ENCODE results near the gene FTH1.
"Not testable (repeated sequence)": the region's sequence is repeated elsewhere in the genome, so short reads cannot be mapped to it uniquely, and the experiment has no call there.

Gene FTH1

DNA sequence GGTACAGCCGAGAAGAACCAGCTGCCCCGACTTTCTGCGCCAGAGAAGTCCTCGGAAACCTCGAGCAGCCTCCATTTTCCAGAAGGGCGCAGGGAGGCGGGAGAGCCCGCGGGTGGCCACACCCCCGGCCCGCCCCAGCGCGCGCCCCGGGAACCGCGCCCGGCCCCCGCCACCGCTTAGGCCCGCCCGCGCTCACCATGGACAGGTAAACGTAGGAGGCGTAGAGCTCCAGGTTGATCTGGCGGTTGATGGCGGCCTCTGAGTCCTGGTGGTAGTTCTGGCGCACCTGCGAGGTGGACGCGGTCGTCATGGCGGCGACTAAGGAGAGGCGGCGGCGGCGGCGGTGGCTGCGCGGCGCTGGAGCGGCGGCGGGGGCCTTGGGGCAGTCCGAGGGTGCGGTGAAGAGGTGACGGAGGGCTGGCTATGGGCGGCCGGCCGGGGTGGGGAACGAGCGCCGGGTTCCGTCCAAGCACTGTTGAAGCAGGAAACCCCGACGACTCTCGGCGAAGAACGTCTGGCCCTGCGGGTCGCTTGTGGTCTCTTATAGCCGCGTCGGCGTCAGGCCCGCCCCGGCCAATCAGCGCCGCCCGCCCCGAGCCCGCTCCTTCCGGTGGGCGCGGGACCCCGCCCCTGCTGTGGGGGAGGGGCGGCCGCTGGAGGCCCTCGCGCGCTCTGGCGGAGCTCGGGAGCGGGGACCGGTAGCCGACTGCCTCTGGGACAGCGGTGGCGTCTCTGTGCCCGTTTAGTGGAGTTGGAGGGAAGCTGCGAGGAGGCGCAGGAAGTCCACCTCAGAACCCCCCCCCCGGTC, at the start of gene FTH1:
Gene FTH1, minus strand, starts transcription at position 519 of the 808 bp plus-strand sequence. Its CDS starts 209 bp downstream, at position 310.
- peak; percentile 79 for DNase-seq (ENCODE audit: low read depth in 2 of 2, low spot score in 1 of 2)

DNA sequence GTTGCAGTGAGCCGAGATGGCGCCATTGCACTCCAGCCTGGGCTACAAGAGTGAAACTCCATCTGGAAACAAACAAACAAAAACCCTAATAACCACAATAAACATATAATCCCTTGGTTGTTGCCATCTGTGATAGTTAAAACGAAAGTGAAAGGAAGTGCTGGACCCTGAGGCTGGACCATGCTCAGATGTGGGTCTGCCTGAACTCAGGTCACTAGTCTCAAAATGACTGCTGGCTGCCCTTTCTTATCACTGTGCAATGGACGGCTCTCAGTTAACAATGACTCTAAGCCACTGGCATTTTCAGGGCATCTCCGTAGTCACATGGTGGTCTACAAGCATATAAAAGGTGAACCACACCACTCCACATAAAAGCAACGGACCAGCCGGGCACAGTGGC, 48.2 kb upstream of the FTH1 start:
- no peak for DNase-seq (ENCODE audit: low read depth in 2 of 2, low spot score in 1 of 2)

DNA sequence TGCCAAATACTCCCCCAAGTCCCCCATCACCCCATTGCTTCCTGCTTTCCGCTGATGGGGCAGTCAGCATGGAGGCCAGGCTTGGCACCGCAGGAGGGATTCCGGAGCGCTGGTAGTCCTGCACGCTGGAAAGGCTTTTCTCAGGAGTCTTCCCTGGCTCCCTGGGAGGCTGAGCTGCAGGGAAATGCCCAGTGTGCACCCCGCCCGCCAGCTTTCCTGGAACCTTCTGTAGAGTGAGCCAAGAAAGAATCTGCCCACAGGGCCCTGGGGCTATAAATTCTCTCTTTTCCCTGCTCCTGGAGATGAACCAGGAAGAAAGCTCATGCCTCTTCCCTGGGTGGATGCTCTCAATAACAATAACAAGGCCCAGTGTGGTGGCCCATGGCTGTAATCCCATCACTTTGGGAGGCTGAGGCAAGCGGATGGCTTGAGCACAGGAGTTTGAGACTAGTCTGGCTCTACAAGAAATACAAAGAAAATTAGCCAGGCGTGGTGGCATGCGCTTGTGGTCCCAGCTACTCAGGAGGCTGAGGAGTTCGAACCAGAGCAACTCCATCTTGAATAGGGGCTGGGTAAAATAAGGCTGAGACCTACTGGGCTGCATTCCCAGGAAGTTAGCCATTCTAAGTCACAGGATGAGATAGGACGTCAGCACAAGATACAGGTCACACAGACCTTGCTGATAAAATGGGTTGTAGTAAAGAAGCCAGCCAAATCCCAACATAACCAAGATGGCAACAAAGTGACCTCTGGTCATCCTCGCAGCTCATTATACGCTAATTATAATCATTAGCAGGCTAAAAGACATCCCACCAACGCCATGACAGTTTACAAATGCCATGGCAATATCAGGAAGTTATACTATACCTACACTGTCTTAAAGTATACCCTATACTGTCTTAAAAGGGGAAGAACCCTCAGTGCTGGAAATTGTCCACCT, 46.4 kb upstream of the FTH1 start:
- no peak for DNase-seq (ENCODE audit: low read depth in 2 of 2, low spot score in 1 of 2)

- no peak for DNase-seq (ENCODE audit: low read depth in 2 of 2, low spot score in 1 of 2)
Observed at GRCh38 chr11:62012832-62013461, 45.5 kb upstream of the FTH1 start.

DNA sequence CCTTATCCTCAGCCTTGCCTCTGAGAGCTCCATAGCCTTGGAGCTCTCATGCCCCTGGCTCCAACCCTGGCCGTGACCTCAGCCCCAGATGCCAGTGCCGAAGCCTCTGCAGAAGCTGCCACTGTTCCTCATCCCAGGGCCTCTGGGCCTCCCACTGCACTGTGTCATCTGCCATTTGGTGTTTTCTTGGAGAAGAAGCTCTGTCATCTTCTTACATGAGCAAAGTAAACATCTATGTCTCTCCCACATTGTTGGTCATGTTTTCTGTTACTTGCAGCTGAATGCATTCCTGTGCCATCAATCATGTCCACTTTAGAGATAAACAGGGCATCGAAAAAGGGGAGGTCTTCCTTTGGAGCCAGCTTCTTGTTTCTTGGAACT, 45.0 kb upstream of the FTH1 start:
- no peak for DNase-seq (ENCODE audit: low read depth in 2 of 2, low spot score in 1 of 2)

- no peak for DNase-seq (ENCODE audit: low read depth in 2 of 2, low spot score in 1 of 2)
Observed at GRCh38 chr11:62011881-62012280, 44.4 kb upstream of the FTH1 start.

- DNase-seq (ENCODE audit: low read depth in 2 of 2, low spot score in 1 of 2): no peak
Observed at GRCh38 chr11:62010935-62011528, 43.6 kb upstream of the FTH1 start.

DNA sequence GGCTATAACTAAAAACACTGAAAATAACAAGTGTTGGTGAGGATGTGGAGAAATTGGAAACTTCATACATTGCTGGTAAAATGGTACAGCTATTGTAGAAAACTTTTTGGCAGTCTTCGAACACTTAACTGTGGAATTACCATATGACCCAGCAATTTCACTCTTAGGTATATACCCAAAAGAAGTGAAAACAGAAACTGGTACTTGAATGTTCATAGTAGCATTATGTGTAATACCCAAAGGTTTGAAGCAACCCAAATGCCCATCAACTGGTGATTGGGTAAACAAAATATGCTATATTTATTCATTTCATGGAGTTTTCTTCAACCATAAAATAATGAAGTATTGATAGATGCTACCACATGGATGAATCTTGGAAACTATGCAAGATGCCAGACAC, 40.8 kb upstream of the FTH1 start:
- no peak for DNase-seq (ENCODE audit: low read depth in 2 of 2, low spot score in 1 of 2)

GRCh38 chr11:62004473-62004872, 37.0 kb upstream of the FTH1 start:
- DNase-seq (ENCODE audit: low read depth in 2 of 2, low spot score in 1 of 2): no peak

DNA sequence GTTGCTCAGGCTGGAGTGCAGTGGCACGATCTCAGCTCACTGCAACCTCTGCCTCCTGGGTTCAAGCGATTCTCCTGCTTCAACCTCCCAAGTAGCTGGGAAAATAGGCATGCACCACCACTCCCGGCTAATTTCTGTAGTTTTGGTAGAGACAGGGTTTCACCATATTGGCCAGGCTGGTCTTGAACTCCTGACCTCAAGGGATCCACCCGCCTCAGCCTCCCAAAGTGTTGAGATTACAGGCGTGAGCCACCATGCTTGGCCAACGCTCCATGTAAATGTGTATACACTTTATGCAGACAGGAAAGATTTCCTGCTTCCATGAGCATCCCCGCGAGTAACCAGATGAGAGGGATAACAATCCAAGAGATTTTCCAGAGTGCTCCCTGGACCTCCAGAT, 34.8 kb upstream of the FTH1 start:
- not testable (repeated sequence) for DNase-seq (ENCODE audit: low read depth in 2 of 2, low spot score in 1 of 2)

DNA sequence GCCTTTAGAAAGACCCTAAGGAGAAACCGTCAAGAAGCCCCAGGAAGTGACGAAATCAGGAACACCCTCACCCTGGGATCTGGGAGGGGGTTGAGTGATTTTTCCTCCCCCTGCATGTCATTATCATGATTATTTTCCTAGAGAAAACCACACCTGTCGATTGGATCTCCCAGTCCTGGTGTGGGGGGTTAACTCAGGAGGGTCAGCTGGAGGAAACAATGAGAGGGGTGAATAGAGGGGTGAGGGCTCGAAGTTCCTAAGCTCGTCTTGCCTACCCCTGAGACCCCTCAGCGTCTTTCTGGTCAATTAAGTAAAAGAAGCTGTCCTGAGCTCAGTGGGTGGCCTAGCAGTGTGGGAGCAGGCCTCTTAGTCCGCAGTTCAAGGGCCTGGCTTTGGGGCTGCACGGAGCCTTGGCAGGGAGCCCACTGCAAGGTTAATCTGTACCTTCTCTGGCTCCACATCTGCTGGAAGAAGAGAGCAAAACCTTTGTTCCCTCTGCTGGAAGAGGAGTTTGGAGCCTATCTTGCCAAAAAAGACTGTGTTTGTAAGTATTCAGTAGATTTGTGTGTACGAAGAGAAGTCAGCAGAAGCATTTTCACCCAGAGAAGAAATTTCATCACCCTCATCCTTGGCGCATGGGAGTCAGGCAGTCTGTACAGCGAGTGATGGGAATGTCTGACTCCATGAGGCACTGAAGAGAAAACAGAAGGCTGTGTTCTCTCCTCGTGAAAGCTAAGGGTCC, 34.2 kb upstream of the FTH1 start:
- DNase-seq (ENCODE audit: low read depth in 2 of 2, low spot score in 1 of 2): no peak

GRCh38 chr11:62000539-62001446, 33.4 kb upstream of the FTH1 start:
- DNase-seq (ENCODE audit: low read depth in 2 of 2, low spot score in 1 of 2): no peak

DNA sequence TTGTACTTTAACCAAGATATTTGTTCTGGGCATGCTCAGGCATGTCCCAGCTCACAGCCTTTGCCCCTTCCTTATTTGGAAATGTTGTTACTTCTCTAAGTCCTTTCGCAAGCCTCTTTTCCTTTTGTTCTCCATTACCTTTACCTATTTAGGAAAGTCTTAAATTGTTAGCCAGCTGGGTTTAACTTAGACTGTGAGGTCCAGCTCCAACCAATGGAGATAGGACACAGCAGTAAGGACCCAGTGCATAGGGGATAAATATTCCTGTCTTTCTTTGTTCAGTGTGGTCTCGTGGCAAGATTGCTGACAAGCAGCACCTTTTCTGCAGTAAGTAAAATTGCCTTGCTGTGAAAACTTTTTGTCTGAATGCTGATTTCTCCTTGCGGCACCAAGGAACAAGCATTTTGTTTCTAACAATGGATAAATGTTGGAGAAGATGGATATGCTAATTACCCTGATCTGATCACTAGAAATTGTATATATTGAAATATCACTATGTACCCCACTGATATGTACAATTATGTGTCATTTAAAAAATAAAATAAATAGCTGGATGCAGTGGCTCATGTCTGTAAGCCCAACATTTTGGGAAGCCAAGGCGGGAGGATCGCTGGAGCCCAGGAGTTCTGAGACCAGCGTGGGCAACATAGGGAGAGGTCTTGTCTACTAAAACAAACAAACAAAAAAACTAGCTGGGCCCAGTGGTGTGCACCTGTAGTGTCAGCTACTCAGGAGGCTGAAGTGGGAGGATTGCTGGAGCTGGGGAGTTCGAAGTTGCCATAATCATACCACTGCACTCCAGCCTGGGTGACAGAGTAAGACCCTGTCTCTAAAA, 31.9 kb upstream of the FTH1 start:
- no peak for DNase-seq (ENCODE audit: low read depth in 2 of 2, low spot score in 1 of 2)

- no peak for DNase-seq (ENCODE audit: low read depth in 2 of 2, low spot score in 1 of 2)
Observed at GRCh38 chr11:61996933-61997332, 29.5 kb upstream of the FTH1 start.

- DNase-seq (ENCODE audit: low read depth in 2 of 2, low spot score in 1 of 2): no peak
Observed at GRCh38 chr11:61994981-61995380, 27.5 kb upstream of the FTH1 start.

- no peak for DNase-seq (ENCODE audit: low read depth in 2 of 2, low spot score in 1 of 2)
Observed at GRCh38 chr11:61985869-61986268, 18.4 kb upstream of the FTH1 start.

DNA sequence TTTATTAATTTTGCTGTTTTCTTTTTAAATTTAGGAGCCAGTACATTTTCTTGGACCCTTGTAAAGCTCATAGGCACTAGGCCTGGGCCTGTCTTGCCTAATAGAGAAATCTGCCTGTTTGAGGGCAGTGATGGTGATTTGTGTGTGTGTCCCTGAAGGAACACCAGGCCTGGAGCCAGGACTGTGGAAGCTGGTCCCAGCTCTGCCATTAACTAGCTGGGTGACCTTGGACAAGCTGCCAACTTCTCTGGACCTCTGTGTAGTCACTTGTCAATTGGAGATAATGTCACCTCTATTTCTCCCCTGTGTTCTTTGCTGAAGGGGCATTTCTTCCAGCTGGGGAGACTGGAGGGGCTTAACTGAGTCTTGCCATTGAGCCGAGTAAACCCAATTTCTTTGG, 16.0 kb upstream of the FTH1 start:
- DNase-seq (ENCODE audit: low read depth in 2 of 2, low spot score in 1 of 2): no peak

DNA sequence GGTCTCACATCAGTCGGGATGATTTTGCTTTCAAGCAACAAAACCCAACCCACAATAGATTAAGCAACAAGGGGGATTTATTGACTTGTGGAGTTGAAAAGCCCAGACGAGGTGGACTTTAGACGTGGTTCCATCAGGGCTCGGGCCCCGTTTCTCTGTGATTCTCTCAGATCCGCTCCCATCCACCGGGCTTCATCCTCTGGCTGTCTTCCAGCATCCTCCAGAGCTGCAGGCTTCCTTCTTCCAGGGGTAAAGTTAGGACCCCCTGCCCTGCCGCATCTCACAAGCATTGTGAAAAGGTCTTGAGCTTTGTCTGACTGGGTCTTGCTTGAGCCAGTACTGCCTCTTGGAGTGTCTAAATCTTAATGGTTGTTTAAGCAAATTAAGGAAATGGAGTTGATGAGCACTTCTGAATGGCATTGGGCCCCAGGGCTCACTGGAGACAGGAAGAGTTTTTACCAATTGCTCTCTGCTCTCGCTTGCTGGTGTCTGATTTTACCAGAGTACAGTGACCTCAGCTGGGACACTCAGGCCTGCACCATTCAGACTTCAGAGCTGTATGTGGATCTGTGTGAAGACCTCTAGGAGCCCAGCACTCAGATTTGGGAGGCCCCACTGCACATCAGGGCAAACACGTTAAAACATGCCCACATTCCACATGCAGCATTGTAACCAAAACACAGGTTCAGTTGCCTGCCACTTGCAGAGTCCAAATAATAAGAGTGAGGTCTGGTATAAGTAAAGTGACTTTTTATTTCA, 13.5 kb upstream of the FTH1 start:
- no peak for DNase-seq (ENCODE audit: low read depth in 2 of 2, low spot score in 1 of 2)

Data from stimulated activated CD8-positive, alpha-beta memory T cell treated with anti-CD3 and anti-CD28 coated beads, Interleukin-4, amount 100 ng/mL, for 1 hour (primary cell).